ENCODE results near the gene HDAC10. TPM values are rescaled to one million over a fixed set of nuclear protein-coding genes. Genes with fewer than 3 reads are reported as not detected.

The HDAC10 gene
- total RNA-seq, 4 donors from 2014 or later: 41.2 to 105 (median 55.4) TPM

DNA sequence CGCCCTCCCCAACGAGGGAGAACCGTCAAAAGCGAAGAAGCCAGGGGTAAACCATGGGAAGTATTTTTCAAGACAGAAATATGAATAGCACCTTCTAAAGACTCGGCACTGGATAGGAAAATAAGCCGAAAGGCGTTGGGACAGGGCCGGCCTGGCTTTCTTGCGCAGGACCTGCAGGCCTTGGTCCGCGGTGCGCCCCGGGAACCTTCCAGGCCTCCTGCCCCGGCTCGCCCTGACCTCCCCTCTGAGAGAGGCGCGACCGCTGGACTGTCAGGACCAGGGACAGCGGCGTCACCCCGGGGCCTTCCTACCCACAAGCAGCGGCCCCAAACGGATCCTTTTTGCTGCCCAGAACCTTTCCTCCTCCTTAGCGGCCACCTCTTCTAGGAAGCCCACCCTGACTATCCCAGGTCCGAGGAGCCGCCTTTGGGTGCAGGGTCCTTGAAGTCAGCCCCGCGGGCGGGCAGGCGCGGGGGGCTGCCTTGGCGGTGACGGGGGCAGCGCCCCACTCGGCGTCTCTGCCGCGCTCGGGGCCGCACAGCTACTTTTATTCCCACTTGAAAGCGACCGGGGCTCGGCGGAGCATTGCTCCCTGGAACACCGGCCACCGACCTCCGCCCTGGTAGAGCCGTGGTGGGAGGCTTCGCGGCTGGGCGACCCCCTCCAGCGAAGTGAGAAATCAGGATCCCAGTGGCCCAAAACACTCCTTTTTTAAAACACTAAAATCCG lies 19.8 kb upstream of the HDAC10 start:
- H3K27me3 ChIP-seq: peaks cover 0 to 21% of the 10 kb centered on the region in 2 donors
- H3K4me3 ChIP-seq: peak overlapping the region; percentile 41 to 66 (median 50)
- 2 to 3% methylated on average over 47 to 49 of the region's 53 CpGs for WGBS, 2 donors
- DNase-seq (ENCODE audit: low spot score in 2 of 2): peak; percentile 46 to 48
- no peaks in the 10 kb centered on the region for H3K9me3 ChIP-seq
- peaks cover 0 to 74% (median 44%) of the 10 kb centered on the region in 4 donors for H3K4me1 ChIP-seq
- TF ChIP-seq EP300 (IDR thresholded peaks at IDR 0.05) (no peak), POLR2A (IDR thresholded peaks at IDR 0.05) (no peak)
- TF ChIP-seq, protein P1, sequence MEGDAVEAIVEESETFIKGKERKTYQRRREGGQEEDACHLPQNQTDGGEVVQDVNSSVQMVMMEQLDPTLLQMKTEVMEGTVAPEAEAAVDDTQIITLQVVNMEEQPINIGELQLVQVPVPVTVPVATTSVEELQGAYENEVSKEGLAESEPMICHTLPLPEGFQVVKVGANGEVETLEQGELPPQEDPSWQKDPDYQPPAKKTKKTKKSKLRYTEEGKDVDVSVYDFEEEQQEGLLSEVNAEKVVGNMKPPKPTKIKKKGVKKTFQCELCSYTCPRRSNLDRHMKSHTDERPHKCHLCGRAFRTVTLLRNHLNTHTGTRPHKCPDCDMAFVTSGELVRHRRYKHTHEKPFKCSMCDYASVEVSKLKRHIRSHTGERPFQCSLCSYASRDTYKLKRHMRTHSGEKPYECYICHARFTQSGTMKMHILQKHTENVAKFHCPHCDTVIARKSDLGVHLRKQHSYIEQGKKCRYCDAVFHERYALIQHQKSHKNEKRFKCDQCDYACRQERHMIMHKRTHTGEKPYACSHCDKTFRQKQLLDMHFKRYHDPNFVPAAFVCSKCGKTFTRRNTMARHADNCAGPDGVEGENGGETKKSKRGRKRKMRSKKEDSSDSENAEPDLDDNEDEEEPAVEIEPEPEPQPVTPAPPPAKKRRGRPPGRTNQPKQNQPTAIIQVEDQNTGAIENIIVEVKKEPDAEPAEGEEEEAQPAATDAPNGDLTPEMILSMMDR (IDR thresholded peaks at IDR 0.05): no peak
- H3K36me3 ChIP-seq: peaks cover 0 to 10% (median 4%) of the 10 kb centered on the region in 3 donors
- peak overlapping the region in 3 of 4 donors; percentile 41 to 85 (median 45) for H3K27ac ChIP-seq

DNA sequence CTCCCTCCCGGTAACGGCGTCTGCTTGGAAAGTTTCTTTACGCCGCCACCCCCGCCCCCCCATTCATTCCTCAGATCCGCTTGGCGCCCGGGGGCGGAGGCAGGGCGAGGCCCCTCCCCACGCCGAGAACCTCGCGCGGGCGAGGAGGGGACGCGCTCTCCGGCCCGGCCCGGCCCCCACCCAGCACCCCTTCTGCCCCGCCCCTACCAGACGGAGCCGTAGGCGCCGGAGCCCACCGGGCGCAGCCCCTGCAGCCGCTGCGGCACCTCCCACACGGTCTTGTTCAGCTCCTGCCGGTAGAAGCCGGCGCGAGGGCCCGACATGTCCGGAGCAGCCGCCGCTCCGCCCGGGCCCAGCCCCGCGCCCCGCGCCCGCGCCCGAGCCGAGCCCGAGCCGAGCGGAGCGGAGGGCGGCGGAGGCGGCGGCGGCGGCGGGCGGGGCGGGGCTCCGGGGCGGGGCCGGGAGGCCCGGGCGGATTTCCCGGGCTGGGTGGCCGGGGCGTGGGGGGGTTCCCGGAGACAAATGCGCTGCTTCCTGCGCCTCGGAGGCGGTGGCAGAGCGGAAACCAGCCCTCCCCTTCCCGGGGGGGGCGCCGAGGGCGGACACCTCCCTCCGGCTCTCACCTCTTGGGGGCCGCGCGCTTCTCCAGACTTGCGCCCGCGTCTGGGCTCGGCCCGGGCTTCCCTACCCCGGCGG lies 19.1 kb upstream of the HDAC10 start, which contains the start of gene MAPK11:
TSS of gene MAPK11 (minus strand) at position 411 of the 696 bp plus-strand sequence. CDS start at position 323, 88 bp downstream.
- H3K9me3 ChIP-seq: no peaks in the 10 kb centered on the region
- H3K27me3 ChIP-seq: peaks cover 0 to 21% of the 10 kb centered on the region in 2 donors
- H3K4me3 ChIP-seq: peak within 1 kb of the TSS; percentile 41 to 66 (median 50)
- H3K27ac ChIP-seq: peak within 1 kb of the TSS in 3 of 4 donors; percentile 44 to 85 (median 45)
- TF ChIP-seq POLR2A (IDR thresholded peaks at IDR 0.05): no peak
- no peak for DNase-seq (ENCODE audit: low spot score in 2 of 2)
- peaks cover 0 to 67% (median 44%) of the 10 kb centered on the region in 4 donors for H3K4me1 ChIP-seq
- 0% methylated on average over 14 to 30 of the region's 92 CpGs for whole genome bisulfite sequencing, 2 donors
- H3K36me3 ChIP-seq: peaks cover 0 to 3% (median 0%) of the 10 kb centered on the region in 3 donors

DNA sequence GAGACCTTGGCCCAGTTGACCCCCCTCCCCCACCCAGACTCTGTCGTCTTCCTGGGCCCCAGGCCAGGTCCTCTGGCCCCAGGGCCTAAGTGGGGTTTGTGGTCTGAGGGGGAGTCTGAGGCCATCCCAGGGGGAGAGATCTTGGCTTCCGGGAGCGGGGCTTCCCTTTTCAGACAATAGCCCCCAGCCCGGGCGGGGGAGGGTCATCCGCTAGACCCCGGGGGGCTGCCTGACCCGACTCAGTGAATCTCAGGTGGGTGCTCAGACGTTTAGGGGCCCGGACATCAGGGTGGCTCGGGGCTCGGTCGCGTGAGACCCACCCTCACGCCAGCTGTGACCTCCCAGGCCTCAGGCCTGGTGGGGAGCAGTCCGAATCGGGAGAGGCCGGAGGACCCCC lies 18.5 kb upstream of the HDAC10 start:
- peak overlapping the region; percentile 27 to 66 (median 46) for H3K4me3 ChIP-seq
- H3K27me3 ChIP-seq: peaks cover 0 to 21% of the 10 kb centered on the region in 2 donors
- no peaks in the 10 kb centered on the region for H3K36me3 ChIP-seq
- 11 to 12% methylated on average over 10 to 16 of the region's 18 CpGs for WGBS, 2 donors
- no peaks in the 10 kb centered on the region for H3K9me3 ChIP-seq
- TF ChIP-seq EP300 (IDR thresholded peaks at IDR 0.05): no peak
- no peak for TF ChIP-seq POLR2A (IDR thresholded peaks at IDR 0.05)
- TF ChIP-seq, protein P1 (IDR thresholded peaks at IDR 0.05): no peak
- peaks cover 0 to 62% (median 44%) of the 10 kb centered on the region in 4 donors for H3K4me1 ChIP-seq
- peak overlapping the region in 3 of 4 donors; percentile 34 to 85 (median 44) for H3K27ac ChIP-seq
- no peak for DNase-seq (ENCODE audit: low spot score in 2 of 2)

DNA sequence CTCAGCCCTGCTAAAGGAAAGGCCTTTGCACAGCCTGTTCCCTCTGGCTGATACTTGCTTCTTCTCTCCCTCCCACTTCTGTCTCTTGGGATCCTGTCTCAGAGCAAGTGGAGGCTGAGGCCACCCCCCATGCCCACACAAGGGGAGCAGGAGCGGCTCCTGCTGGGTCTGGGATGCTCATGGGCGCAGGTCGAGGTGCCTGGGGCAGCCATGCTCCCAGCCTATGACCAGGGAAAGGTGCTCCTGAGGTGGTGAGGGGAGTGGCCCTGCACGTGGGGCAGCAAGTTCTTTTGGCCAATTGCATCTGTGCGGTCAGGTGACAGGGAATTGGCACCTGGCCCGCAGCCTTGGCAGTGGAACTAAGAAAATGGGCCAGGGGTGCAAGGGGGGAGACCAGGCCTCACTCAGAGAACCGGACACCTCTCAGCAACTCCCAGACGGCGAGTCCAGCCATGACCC lies 17.6 kb upstream of the HDAC10 start:
- no peak overlapping the region for H3K4me3 ChIP-seq
- peak overlapping the region in 2 of 4 donors; percentile 56 to 85 for H3K27ac ChIP-seq
- H3K9me3 ChIP-seq: no peaks in the 10 kb centered on the region
- H3K36me3 ChIP-seq: no peaks in the 10 kb centered on the region
- TF ChIP-seq, protein P1 (IDR thresholded peaks at IDR 0.05): no peak
- no peak for TF ChIP-seq EP300 (IDR thresholded peaks at IDR 0.05)
- no peak for TF ChIP-seq POLR2A (IDR thresholded peaks at IDR 0.05)
- 52 to 58% methylated on average over 6 to 9 of the region's 9 CpGs for WGBS, 2 donors
- DNase-seq (ENCODE audit: low spot score in 2 of 2): no peak
- H3K27me3 ChIP-seq: peaks cover 0 to 23% of the 10 kb centered on the region in 2 donors
- peaks cover 0 to 57% (median 44%) of the 10 kb centered on the region in 4 donors for H3K4me1 ChIP-seq

DNA sequence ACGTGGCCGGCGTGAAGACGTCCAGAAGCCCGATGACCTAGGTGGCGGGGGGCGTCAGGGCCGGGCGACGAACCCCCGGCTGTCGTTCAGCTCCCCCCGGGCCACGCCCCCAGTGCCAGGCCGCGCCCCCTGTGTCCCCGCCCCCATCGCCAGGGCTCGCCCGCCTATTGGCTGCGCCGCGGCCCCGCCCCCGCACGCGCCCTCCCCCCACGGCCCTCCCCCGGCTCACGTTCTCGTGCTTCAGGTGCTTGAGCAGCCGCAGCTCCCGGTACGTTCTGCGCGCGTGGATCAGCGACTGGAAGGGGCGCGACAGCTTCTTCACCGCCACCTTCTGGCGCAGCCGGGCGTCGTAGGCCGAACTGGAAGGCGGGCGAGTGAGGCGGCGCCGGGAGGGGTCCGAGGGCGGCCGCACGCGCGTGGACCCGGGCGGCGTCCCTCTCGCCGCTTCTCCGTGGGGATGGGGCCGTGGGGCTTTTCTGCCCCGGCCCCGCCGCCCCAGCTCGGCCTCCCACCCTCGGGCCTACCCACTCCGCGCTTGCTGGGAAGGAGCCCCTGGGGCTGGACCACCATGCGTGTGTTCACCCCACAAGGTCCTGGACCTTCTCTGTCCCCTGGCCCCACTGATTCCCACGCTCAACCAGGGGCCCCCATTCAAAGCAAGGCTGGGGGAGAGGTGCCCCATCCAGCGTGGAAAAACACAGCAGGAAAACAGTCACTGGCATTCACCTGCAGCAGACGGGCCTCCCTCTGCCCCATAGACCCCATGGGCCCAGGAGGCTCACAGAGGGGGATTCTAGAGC lies 16.7 kb upstream of the HDAC10 start:
- peak overlapping the region in 2 of 4 donors; percentile 22 to 49 for H3K4me3 ChIP-seq

More for the DNA sequence above, 16.7 kb upstream of the HDAC10 start:
- 16 to 21% methylated on average over 25 to 51 of the region's 75 CpGs for WGBS, 2 donors
- peaks cover 0 to 62% (median 44%) of the 10 kb centered on the region in 4 donors for H3K4me1 ChIP-seq
- peaks cover 0 to 32% of the 10 kb centered on the region in 2 donors for H3K27me3 ChIP-seq
- peak overlapping the region in 2 of 4 donors; percentile 56 to 78 for H3K27ac ChIP-seq
- no peaks in the 10 kb centered on the region for H3K36me3 ChIP-seq
- no peak for TF ChIP-seq EP300 (IDR thresholded peaks at IDR 0.05)
- no peak for TF ChIP-seq POLR2A (IDR thresholded peaks at IDR 0.05)
- TF ChIP-seq, protein P1 (IDR thresholded peaks at IDR 0.05): peak in 4 of 5 experiments; percentile 9 to 34 (median 22)
- DNase-seq (ENCODE audit: low spot score in 2 of 2): peak; percentile 39 to 48
- H3K9me3 ChIP-seq: no peaks in the 10 kb centered on the region

Measured in tibial nerve (tissue), 4 donors.